Measurements from ENCODE around the gene PDZD8.

- no peak for TF ChIP-seq CTCF (conservative IDR thresholded peaks at IDR 0.05 in 1 of 2, IDR thresholded peaks at IDR 0.05 in 1 of 2; ENCODE audit: low read depth in 1 of 2, low read length in 2 of 2)
- TF ChIP-seq EZH2 (IDR thresholded peaks at IDR 0.05; ENCODE audit: low read length, missing control alignments) = no peak
Measured at GRCh38 chr10:117264782-117265181, 110.5 kb downstream of the PDZD8 start.

Data from fibroblast of lung (primary cell).